Body of pancreas (tissue), 4 donors: Measurements from ENCODE around the gene PARS2.

Source experiments
- CTCF ChIP-seq, 7 experiments: fragments of 450-650 bp in 4 of 7; fragments of 200-600 bp in 3 of 7; sonication (generic) in 3 of 7; IDR thresholded peaks; one replicate each; pipeline ENCODE4 v1.5.1; 2016 to 2019; ENCODE audit warnings: antibody characterized with exemption in 7 of 7
- POLR2A ChIP-seq, 3 donors: fragments of 450-650 bp; IDR thresholded peaks; one replicate each; pipeline ENCODE4 v1.6.1; 2016; ENCODE audit warnings: antibody characterized with exemption in 3 of 3, mild to moderate bottlenecking in 2 of 3

- TF ChIP-seq CTCF (IDR thresholded peaks at IDR 0.05) (no peak), POLR2A (IDR thresholded peaks at IDR 0.05) (no peak)
Measured at GRCh38 chr1:54795356-54795665, 31.0 kb upstream of the PARS2 start.
